NCI-H2081 treated with DMSO at 0.1 percent for 48 hours (cell line): ENCODE results near the gene SH3BP5L.
A peak's percentile ranks its signal among the peaks of the same experiment; 100 is the strongest.
"Not testable (repeated sequence)": the region's sequence is repeated elsewhere in the genome, so short reads cannot be mapped to it uniquely, and the experiment has no call there.

ENCODE experiments used
- DNase-seq: peaks from one replicate; lab custom pipeline; 2025; lab: John Stamatoyannopoulos, UW

The SH3BP5L gene

GRCh38 chr1:248850536-248851251 lies 25.0 kb upstream of the SH3BP5L start:
- DNase-seq, result no peak

GRCh38 chr1:248850124-248850523 lies 24.4 kb upstream of the SH3BP5L start:
- DNase-seq, result no peak

- no peak for DNase-seq
Observed at GRCh38 chr1:248849637-248850036, 23.9 kb upstream of the SH3BP5L start.

GRCh38 chr1:248849152-248849551 lies 23.4 kb upstream of the SH3BP5L start:
- no peak for DNase-seq

- no peak for DNase-seq
Observed at GRCh38 chr1:248848602-248849001, 22.9 kb upstream of the SH3BP5L start.

GRCh38 chr1:248847956-248848561 lies 22.3 kb upstream of the SH3BP5L start:
- no peak for DNase-seq

- no peak for DNase-seq
Observed at GRCh38 chr1:248847181-248847955, 21.7 kb upstream of the SH3BP5L start.

- no peak for DNase-seq
Observed at GRCh38 chr1:248844526-248844925, 18.8 kb upstream of the SH3BP5L start.

GRCh38 chr1:248843687-248844086 lies 18.0 kb upstream of the SH3BP5L start:
- DNase-seq, result no peak

- DNase-seq, result no peak
Observed at GRCh38 chr1:248842781-248843331, 17.1 kb upstream of the SH3BP5L start.

- DNase-seq, result no peak
Observed at GRCh38 chr1:248841702-248842395, 16.1 kb upstream of the SH3BP5L start.

- no peak for DNase-seq
Observed at GRCh38 chr1:248840946-248841345, 15.2 kb upstream of the SH3BP5L start.

GRCh38 chr1:248839168-248839555 lies 13.4 kb upstream of the SH3BP5L start:
- no peak for DNase-seq

- DNase-seq, result peak; percentile 37
Observed at GRCh38 chr1:248838357-248839167, 12.8 kb upstream of the SH3BP5L start.

GRCh38 chr1:248837781-248838356 lies 12.2 kb upstream of the SH3BP5L start, which contains the start of gene ZNF672:
Gene ZNF672, plus strand, starts transcription at chr1:248838224. Its CDS starts 9,051 bp downstream, at chr1:248847275.
- DNase-seq, result peak; percentile 93

- no peak for DNase-seq
Observed at GRCh38 chr1:248837045-248837780, 11.5 kb upstream of the SH3BP5L start.

GRCh38 chr1:248834343-248834940 lies 8.7 kb upstream of the SH3BP5L start:
- DNase-seq, result no peak

GRCh38 chr1:248831842-248832241 lies 6.1 kb upstream of the SH3BP5L start:
- DNase-seq, result no peak

- not testable (repeated sequence) for DNase-seq
Observed at GRCh38 chr1:248830718-248831017, 5.0 kb upstream of the SH3BP5L start.

- no peak for DNase-seq
Observed at GRCh38 chr1:248828845-248829244, 3.1 kb upstream of the SH3BP5L start.
